GM12878 (cell line): ENCODE data around the gene SLC44A3. TPM values are rescaled to one million over a fixed set of nuclear protein-coding genes. Genes with fewer than 3 reads are reported as not detected.

Experiments
- ATAC-seq: fragments of 200-7000 bp; cut with Tn5 transposase; 3 replicates; pipeline ENCODE4 v1.9.1; 2020; ENCODE audit warnings: mild to moderate bottlenecking, moderate library complexity
- BruUV-seq: library from RNA; stranded (reverse); fragments of 400-500 nt; replicated peaks from 2 replicates; lab custom pipeline; 2021; lab: Mats Ljungman, UMichigan
- CTCF ChIA-PET: fragments of 300-600 bp; sonication (Branson Sonifier 250); formaldehyde crosslinking; extraction: SDS; loops from one replicate; lab custom pipeline; 2021; ENCODE audit warnings: inconsistent platforms; lab: Yijun Ruan, JAX
- POLR2A ChIA-PET: fragments of 350-600 bp; formaldehyde crosslinking; extraction: SDS; loops from one replicate; lab custom pipeline; 2021; ENCODE audit warnings: inconsistent platforms; lab: Charles Lee
- RAD21 ChIA-PET: fragments of 300-600 bp; sonication (Branson Sonifier 250); formaldehyde crosslinking; loops from one replicate; lab custom pipeline; 2023; ENCODE audit warnings: antibody characterized with exemption; ENCODE audit not compliant: unreplicated experiment; lab: Charles Lee
- SMC1A ChIA-PET: fragments of 300-600 bp; sonication (Branson Sonifier 250); formaldehyde crosslinking; loops from one replicate; lab custom pipeline; 2023; ENCODE audit not compliant: unreplicated experiment, uncharacterized antibody; lab: Charles Lee
- DNase-seq: peaks from one replicate; pipeline ENCODE4 v3.0.0-alpha.2; 2011; ENCODE audit warnings: low read depth, low spot score
- FAIRE-seq: peaks from 3 replicates; lab custom pipeline; 2011; peaks lifted over from hg19 to GRCh38; lab: Jason Lieb, UNC
- H2AFZ ChIP-seq: 2 replicates; pipeline ENCODE4 v1.6.0; 2011; ENCODE audit warnings: low read depth, low read length, control low read depth; ENCODE audit not compliant: control insufficient read depth
- H3K27ac ChIP-seq: 2 replicates; pipeline ENCODE4 v1.5.1; 2011; ENCODE audit warnings: control low read depth; ENCODE audit not compliant: control insufficient read depth, insufficient read depth
- H3K27me3 ChIP-seq, 2 experiments: replicated peaks in 1 of 2; 2 replicates each; pipeline versions ENCODE4 v1.6.0 to v1.6.1; 2011; ENCODE audit warnings: low read length in 1 of 2; ENCODE audit not compliant: control insufficient read depth in 2 of 2, insufficient read depth in 2 of 2
- H3K36me3 ChIP-seq, 2 experiments: 2 replicates each; pipeline ENCODE4 v1.5.1; 2011; ENCODE audit warnings: low read length in 1 of 2; ENCODE audit not compliant: control insufficient read depth in 2 of 2, insufficient read depth in 2 of 2
- H3K4me1 ChIP-seq: 2 replicates; pipeline ENCODE4 v1.6.1; 2011; ENCODE audit warnings: mild to moderate bottlenecking, low read length, moderate library complexity, mixed read lengths; ENCODE audit not compliant: control insufficient read depth, insufficient read depth
- H3K4me2 ChIP-seq: 2 replicates; pipeline ENCODE4 v1.6.0; 2011; ENCODE audit warnings: control low read depth; ENCODE audit not compliant: control insufficient read depth, insufficient read depth
- H3K4me3 ChIP-seq: fragments of 200-600 bp; sonication (generic); 2 replicates; pipeline ENCODE4 v1.5.1; 2016
- H3K79me2 ChIP-seq: 2 replicates; pipeline ENCODE4 v1.6.0; 2011; ENCODE audit warnings: low read length; ENCODE audit not compliant: control insufficient read depth, insufficient read depth
- H3K9ac ChIP-seq: 2 replicates; pipeline ENCODE4 v1.8.0; 2011; ENCODE audit warnings: low read length, control low read depth, mixed read lengths; ENCODE audit not compliant: control insufficient read depth, insufficient read depth
- H3K9me3 ChIP-seq: replicated peaks from 3 replicates; pipeline ENCODE4 v1.5.1; 2011; ENCODE audit warnings: mild to moderate bottlenecking, low read length; ENCODE audit not compliant: control insufficient read depth, insufficient read depth
- H4K20me1 ChIP-seq: 2 replicates; pipeline ENCODE4 v1.6.0; 2011; ENCODE audit not compliant: control insufficient read depth, insufficient read depth
- ASH2L ChIP-seq: fragments of 300-600, 200-600 bp; sonication (generic); IDR thresholded peaks from 2 replicates; pipeline ENCODE4 v1.6.1; 2017; ENCODE audit warnings: low read depth, mild to moderate bottlenecking, borderline replicate concordance
- FOS ChIP-seq: IDR thresholded peaks from 3 replicates; pipeline ENCODE4 v1.6.1; 2011; ENCODE audit warnings: borderline replicate concordance; ENCODE audit not compliant: insufficient read length; ENCODE audit errors: extremely low read depth
- HDAC6 ChIP-seq: fragments of 200-600 bp; sonication (generic); IDR thresholded peaks from one replicate; pipeline ENCODE4 v1.8.0; 2017; ENCODE audit warnings: antibody characterized with exemption; ENCODE audit not compliant: unreplicated experiment
- HDGF ChIP-seq: fragments of 450-650 bp; IDR thresholded peaks from 2 replicates; pipeline ENCODE4 v1.6.1; 2016; ENCODE audit warnings: antibody characterized with exemption
- NR2C1 ChIP-seq: fragments of 450-650 bp; IDR thresholded peaks from 2 replicates; pipeline ENCODE4 v1.6.1; 2017; ENCODE audit warnings: antibody characterized with exemption, mild to moderate bottlenecking, moderate library complexity
- PML ChIP-seq: IDR thresholded peaks from 2 replicates; pipeline ENCODE4 v1.6.1; 2012; ENCODE audit warnings: low read length, inconsistent platforms
- POLR2AphosphoS2 ChIP-seq: IDR thresholded peaks from 2 replicates; pipeline ENCODE4 v1.6.1; 2011; ENCODE audit warnings: low read depth, mild to moderate bottlenecking, low read length, improper control_type of control experiment, moderate library complexity
- RAD21 ChIP-seq: IDR thresholded peaks from 2 replicates; pipeline ENCODE4 v1.6.1; 2011; ENCODE audit warnings: mild to moderate bottlenecking, low read depth, low read length, moderate library complexity; ENCODE audit not compliant: insufficient read depth
- RBBP5 ChIP-seq: fragments of 200-600 bp; sonication (generic); conservative IDR thresholded peaks from 2 replicates; pipeline ENCODE4 v1.6.1; 2016
- SMAD5 ChIP-seq: IDR thresholded peaks from 2 replicates; pipeline ENCODE4 v1.6.1; 2016; ENCODE audit warnings: antibody characterized with exemption, low read depth
- SRF ChIP-seq, 2 experiments: IDR thresholded peaks; 2 replicates each; pipeline ENCODE4 v1.6.1; 2011; ENCODE audit warnings: low read depth in 2 of 2, low read length in 2 of 2, mild to moderate bottlenecking in 1 of 2, moderate library complexity in 1 of 2
- ZNF24 ChIP-seq: fragments of 450-650 bp; IDR thresholded peaks from 2 replicates; pipeline ENCODE4 v1.6.1; 2017; ENCODE audit warnings: antibody characterized with exemption, mild to moderate bottlenecking
- ZSCAN29 ChIP-seq: fragments of 450-650 bp; IDR thresholded peaks from 2 replicates; pipeline ENCODE4 v1.6.1; 2017; ENCODE audit warnings: mild to moderate bottlenecking, moderate library complexity
- WGBS: methylation state at CpG from one replicate; pipeline ENCODE4 v1.1.6; 2016; ENCODE audit warnings: low lambda C conversion rate; ENCODE audit not compliant: insufficient replicate concordance, insufficient coverage; ENCODE audit errors: missing lambda C conversion rate; 5-methylcytosine and 5-hydroxymethylcytosine counted together
- in situ Hi-C: fragments of 300-500 bp; cut with MboI; formaldehyde crosslinking; loops from 9 replicates; pipeline ENCODE4 v1.14.3; 2018; ENCODE audit warnings: mixed read lengths
- intact Hi-C: fragments of 100-400 bp; cut with micrococcal nuclease; formaldehyde crosslinking; loops from one replicate; pipeline ENCODE4 v1.14.2; 2022; ENCODE audit not compliant: unreplicated experiment
- polyA plus RNA-seq, 11 experiments: library from polyadenylated mRNA; depleted of rRNA in 4 of 11; unstranded in 6 of 11; stranded (reverse) in 5 of 11; fragments of >200 nt; fragmentation: Nextera tagmentation in 4 of 11; fragmentation: Illumina TruSeq in 1 of 11; extraction: Ambion mirVana in 4 of 11; extraction: Trizol in 1 of 11; gene quantifications; 1 replicate in 1 of 11; 2 replicates in 10 of 11; pipeline versions ENCODE4 v1.2.1 to v1.2.3, GENCODE V29; 2011 to 2016; ENCODE audit warnings: inconsistent platforms in 2 of 11, missing spikeins in 2 of 11, low read depth in 1 of 11
- total RNA-seq, 4 experiments: library from RNA; depleted of rRNA in 3 of 4; stranded (reverse); fragments of >200 nt in 3 of 4; fragmentation: Illumina TruSeq in 1 of 4; extraction: Trizol in 1 of 4; gene quantifications; 2 replicates each; pipeline versions ENCODE4 v1.2.1 to v1.2.3, GENCODE V29; 2013 to 2021
- TF ChIP-seq, protein P1 (sequence below): IDR thresholded peaks from 2 replicates; pipeline ENCODE4 v1.6.1; 2012; ENCODE audit warnings: low read depth, low read length, improper control_type of control experiment

The SLC44A3 gene
- total and polyA plus RNA-seq, 10 of the 15 experiments (the other 5 are each of a cell fraction or from before 2014, with no cell fraction given) = not detected

DNA sequence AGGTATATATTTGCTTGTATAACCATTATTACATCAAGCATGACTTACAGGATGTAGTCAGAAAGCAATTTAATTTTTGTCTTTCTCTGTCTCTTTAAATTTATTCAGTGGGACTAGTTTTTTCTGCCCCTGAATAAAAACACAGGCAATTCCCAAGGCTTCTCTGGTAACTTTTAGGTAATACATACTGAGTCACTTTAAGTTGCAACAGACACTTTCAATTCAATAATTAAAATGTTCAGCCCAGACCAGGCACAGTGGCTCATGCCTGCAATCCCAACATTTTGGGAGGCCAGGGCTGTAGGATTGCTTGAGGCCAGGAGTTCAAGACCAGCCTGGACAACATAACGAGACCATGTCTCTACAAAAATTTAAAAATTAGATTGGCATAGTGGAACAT, 12.3 kb downstream of the SLC44A3 start:
- FAIRE-seq (no peak), DNase-seq (no peak), ATAC-seq (no peak)
- BruUV-seq = no TSS peak
- SMC1A ChIA-PET = no interaction called here
- Histone ChIP-seq H3K27me3 (no peaks in the 10 kb centered on the region), H3K4me1 (no peaks in the 10 kb centered on the region), H3K4me2 (no peak overlapping the region), H3K9me3 (no peaks in the 10 kb centered on the region), H3K4me3 (no peak overlapping the region), H3K36me3 (no peaks in the 10 kb centered on the region), H4K20me1 (no peaks in the 10 kb centered on the region), H3K79me2 (no peaks in the 10 kb centered on the region), H2AFZ (no peak overlapping the region), H3K27ac (no peak overlapping the region), H3K9ac (no peak overlapping the region)
- TF ChIP-seq ASH2L (no peak), NR2C1 (no peak), HDAC6 (no peak), HDGF (no peak), SRF (IDR thresholded peaks at IDR 0.05; ENCODE audit: low read depth in 2 of 2, low read length in 2 of 2) (no peak), SMAD5 (no peak), ZNF24 (no peak), RAD21 (no peak), PML (no peak), POLR2AphosphoS2 (no peak), FOS (no peak), RBBP5 (no peak), ZSCAN29 (no peak)
- TF ChIP-seq, protein P1, sequence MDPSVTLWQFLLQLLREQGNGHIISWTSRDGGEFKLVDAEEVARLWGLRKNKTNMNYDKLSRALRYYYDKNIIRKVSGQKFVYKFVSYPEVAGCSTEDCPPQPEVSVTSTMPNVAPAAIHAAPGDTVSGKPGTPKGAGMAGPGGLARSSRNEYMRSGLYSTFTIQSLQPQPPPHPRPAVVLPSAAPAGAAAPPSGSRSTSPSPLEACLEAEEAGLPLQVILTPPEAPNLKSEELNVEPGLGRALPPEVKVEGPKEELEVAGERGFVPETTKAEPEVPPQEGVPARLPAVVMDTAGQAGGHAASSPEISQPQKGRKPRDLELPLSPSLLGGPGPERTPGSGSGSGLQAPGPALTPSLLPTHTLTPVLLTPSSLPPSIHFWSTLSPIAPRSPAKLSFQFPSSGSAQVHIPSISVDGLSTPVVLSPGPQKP = no peak
- CTCF ChIA-PET = no interaction called here
- RAD21 ChIA-PET = interaction anchor here (2.1 kb wide), 1 partner anchor 22 kb away, joined by 7 read pairs; no protein-coding TSS in a partner anchor
- in situ Hi-C loops (no loop called here), intact Hi-C loops (no loop called here)
- POLR2A ChIA-PET = interaction anchor here (0.6 kb wide), 1 partner anchor 796 kb away, joined by 3 read pairs; no protein-coding TSS in a partner anchor
- 0% methylated on average over 1 of the region's 1 CpG for WGBS
